HUDEP-2 (cell line): Measurements from ENCODE around the gene EXOC4.

Source experiments
- DNase-seq, 76 experiments: peaks; one replicate each; lab custom pipeline; 2025; ENCODE audit not compliant: unreplicated experiment in 76 of 76; lab: John Stamatoyannopoulos, UW

EXOC4 gene

DNA sequence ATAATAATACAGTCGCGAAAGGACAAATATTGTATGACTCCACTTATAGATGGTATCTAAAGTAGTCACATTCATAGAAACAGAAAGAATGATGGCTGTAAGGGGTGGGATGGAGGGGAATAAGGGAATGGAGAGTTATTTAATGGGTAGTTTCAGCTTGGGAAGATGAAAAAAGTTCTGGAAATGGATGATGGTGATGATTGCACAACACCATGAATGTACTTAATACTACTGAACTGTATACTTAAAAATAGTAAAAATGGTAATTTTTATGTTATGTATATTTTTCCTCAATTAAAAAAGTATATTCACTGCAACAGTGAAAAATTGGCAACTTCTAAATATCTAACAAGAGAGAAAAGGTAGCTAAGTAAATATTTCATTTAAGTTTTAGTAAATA is 265.8 kb downstream of the EXOC4 start:
- no peak for DNase-seq

- no peak for DNase-seq
Measured at GRCh38 chr7:133520248-133520647, 267.4 kb downstream of the EXOC4 start.

- DNase-seq: no peak
Measured at GRCh38 chr7:133522501-133522900, 269.6 kb downstream of the EXOC4 start.

DNA sequence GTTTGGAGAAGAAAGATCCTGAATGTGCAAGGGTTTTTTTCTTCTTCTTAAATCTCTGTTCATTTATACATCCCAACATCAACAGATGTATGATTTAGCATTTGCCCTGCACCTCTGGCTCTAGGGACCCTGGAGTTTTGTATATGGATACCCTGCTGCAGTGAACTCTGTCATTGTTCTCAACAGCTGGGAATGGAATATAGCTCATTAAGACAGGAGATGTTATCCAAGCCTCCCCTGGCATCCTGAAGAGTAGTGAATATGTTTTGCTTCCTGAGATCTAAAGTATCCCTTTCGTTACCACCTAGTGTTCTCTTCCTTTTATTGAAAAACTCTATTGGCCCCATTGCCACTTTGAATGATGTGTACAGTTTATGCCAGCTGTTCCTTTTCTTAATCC is 275.9 kb downstream of the EXOC4 start:
- DNase-seq: no peak

- no peak for DNase-seq
Measured at GRCh38 chr7:133529861-133530260, 277.0 kb downstream of the EXOC4 start.

GRCh38 chr7:133530682-133531081 is 277.8 kb downstream of the EXOC4 start:
- DNase-seq: no peak

- no peak for DNase-seq
Measured at GRCh38 chr7:133534816-133535215, 281.9 kb downstream of the EXOC4 start.

DNA sequence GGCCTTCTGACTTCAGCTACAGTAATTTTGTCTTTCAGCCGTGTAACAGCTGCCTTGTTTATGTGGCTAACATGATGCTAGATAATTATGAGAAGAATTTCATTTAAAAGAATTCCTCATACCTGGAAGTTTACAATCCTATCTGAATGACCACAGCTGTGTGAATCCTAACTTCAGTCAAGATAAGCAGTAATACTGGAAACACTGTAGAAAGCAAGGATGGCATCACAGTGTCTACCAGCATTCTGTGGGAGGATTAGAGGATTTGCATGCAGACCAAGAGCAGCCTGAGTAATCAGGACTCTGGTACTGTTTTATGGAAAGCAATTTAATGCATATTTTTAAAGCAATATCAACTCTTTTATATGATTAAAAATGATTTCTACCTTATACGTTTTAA is 282.4 kb downstream of the EXOC4 start:
- DNase-seq: no peak

- DNase-seq: no peak
Measured at GRCh38 chr7:133536450-133536849, 283.6 kb downstream of the EXOC4 start.

- DNase-seq: no peak
Measured at GRCh38 chr7:133539016-133539415, 286.1 kb downstream of the EXOC4 start.

GRCh38 chr7:133540096-133540860 is 287.4 kb downstream of the EXOC4 start:
- no peak for DNase-seq

DNA sequence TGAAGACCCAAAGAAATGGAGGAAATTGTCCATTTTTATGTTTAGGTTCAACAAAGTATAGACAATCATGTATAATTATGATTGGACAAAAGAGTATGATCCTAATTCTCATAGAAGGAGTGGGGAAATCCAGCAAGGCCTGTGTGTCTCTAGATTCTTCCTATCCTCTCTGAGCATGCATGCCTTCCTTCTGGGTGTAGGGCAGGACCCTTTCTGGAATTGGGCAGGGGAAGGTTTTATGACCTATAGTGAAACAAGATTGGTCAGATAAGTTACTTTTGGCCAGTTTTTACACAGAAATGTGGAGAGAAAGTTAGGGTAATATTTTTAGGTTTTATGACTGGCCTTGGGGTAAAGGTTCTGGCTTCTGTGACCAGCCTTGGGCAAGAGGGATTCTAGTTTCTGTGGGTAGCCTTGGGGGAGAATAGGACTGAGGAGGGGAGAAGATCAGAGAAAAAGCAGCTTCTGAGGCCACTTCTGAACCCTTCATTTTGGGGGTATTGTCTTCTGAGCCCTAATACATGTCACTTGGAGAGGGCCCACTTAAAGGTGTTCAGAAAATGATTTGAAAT is 289.4 kb downstream of the EXOC4 start:
- DNase-seq: no peak

DNA sequence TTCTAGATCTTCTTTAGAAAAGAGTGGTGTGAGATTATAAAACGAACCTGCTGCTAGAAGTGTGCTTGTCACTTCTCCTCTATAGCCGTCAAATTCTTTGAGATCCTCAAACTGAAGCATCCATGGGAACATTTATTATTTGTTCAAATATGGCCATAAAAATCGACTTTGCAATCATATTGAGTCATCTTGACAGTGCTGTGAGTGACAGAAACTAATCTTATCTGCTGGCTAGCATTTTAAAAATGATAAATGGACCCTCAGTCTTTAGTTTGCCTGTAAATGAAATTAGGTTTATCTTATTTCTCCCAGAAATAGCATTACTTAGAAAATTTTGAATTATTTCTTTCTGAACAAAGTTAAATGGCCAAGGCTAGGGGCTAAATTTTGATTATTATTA is 290.8 kb downstream of the EXOC4 start:
- no peak for DNase-seq

DNA sequence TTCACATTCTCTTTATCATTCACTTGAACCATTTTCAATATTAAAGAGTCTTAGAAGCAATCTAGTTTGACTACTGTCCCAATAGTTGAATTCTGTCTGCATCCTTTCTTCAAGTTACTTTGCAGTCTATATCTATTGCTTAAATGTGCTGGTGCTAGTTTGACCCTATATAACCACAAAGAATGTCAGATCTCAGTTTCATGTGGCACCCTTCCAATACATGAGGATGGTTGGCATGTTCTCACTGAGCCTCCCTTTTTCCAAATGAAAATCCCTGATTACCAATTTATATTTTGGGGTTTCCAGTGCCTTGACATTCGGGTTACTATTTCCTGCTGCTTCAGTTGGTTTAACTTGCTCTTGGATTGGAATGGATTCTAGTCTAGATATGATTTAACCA is 292.7 kb downstream of the EXOC4 start:
- no peak for DNase-seq

DNA sequence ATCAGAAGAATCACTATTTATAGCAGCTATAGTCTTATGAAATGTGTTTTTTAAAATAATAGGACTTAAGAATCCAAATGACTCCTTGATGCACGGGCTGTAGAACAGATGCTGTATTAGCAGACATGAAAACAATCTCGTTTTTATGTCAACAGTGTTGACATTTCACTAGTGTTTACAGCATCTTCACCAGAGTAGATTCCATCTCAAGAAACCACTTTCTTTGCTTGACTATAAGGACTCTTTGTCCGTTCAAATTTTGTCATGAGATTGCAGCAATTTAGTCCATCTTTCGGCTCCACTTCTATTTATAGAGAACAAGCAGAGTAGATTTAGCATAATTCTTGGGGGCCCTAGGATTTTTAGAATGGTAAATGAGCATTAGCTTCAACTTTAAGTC is 295.1 kb downstream of the EXOC4 start:
- DNase-seq: no peak

GRCh38 chr7:133549633-133550032 is 296.8 kb downstream of the EXOC4 start:
- DNase-seq: no peak

DNA sequence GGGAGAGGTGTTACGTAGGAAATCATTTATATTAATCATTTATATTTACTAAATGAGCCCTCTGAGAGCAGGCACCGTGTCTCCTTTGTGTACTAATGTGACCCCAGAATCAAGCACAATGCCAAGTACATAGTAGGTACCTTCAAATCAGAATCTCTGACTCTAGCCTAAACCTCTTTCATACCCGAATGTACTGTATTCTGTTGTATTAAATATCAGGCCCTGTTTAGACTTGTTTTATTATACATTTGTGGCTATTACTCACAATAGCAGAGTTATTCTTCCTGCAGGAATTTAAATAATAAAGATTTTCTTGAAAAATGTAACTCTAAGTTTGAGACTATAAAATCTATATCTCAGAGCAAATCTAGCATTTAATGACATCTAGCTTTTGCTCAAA is 297.3 kb downstream of the EXOC4 start:
- DNase-seq: no peak

- DNase-seq: no peak
Measured at GRCh38 chr7:133550811-133551210, 297.9 kb downstream of the EXOC4 start.

DNA sequence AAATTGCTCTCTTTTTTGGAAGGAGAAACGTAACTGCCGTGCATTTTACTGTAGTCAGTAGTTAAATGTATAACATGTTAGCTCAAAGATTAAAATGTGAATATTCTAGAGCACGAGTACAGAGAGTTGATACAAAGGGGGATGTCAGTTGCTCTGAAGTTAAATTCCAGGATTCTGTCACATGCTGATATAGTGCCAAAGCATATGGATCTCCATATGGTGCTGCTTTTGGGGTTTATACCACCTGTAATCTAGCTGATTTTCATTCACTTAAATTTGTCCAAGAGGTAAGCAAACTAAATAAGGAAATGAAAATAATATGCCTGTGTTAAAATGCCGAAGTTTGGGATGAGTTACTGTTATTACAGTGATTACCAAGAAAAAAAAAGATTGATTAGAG is 298.6 kb downstream of the EXOC4 start:
- no peak for DNase-seq

GRCh38 chr7:133552079-133552478 is 299.2 kb downstream of the EXOC4 start:
- DNase-seq: no peak

DNA sequence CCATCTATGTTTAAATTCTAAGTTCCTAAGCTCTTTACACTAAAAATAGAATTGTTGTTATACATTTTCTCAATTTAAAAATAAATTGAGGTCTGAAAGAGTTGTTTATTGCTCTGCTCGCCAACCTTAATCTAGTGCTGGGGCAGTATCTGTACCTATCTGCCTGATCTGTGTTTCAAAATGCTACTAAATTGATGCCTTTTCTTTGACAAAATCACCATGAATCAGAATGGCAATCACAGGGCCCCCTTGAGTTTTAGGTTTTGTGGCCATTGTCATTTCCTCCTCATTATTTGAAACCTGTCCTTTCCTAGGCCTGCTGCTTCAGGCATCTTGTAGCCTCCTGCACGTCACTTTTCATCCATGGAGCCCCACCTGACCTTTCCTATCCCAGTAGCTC is 301.5 kb downstream of the EXOC4 start:
- DNase-seq: no peak

DNA sequence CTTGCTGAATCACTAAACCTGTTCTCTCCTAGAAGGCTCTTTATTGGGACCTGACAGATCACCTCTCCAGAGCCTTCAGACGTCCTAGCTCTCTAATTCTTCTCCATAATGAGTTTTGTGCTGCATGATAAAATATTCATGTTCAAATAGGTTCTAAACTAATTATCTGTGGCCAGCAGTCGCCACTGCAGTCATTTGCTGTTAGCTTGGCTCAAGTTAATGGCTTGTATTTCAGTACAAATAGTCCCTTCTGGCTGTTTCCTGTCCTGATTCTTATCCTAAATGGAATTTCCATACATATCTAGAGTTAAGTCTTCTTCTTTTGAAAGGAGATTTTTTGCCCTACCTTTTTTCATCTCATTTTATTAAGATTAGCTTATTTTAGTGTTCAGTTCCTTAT is 303.2 kb downstream of the EXOC4 start:
- no peak for DNase-seq

DNA sequence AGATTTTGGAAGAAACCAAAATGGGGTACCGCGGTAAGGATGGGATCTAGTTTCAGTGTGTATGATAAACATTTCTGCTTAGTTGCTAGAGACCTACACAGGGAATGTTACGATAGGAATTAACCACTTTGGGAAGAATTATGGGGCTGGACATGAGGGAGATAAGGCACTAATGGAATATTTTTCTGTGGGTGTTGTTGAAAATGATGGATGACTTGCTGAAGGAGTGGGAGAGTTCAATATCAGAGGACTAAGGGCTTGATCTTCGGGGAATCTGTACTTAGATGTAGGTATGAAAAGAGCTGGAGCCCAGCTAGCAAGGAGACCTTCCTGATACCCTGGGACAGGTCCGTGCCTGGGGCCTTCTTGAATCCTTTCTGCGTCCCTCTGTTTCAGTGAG is 303.7 kb downstream of the EXOC4 start:
- no peak for DNase-seq
